Adrenal gland (tissue), 5 donors: ENCODE data around the gene PARD3B.

ENCODE experiments used
- POLR2A ChIP-seq, 2 donors: fragments of 450-650 bp; IDR thresholded peaks; one replicate each; pipeline ENCODE4 v1.6.1; 2017; ENCODE audit warnings: antibody characterized with exemption in 2 of 2, mild to moderate bottlenecking in 2 of 2, moderate library complexity in 1 of 2
- TF ChIP-seq, protein P1 (sequence below), 6 experiments: fragments of 450-650 bp in 4 of 6; fragments of 200-600 bp in 2 of 6; sonication (generic) in 1 of 6; IDR thresholded peaks; 1 replicate in 5 of 6; 2 replicates in 1 of 6; pipeline versions ENCODE4 v1.5.1 to v1.8.0; 2016 to 2021; ENCODE audit warnings: antibody characterized with exemption in 6 of 6, mild to moderate bottlenecking in 2 of 6, moderate library complexity in 1 of 6
- donor health status: DM: no; HTN: no; CAD: no.

DNA sequence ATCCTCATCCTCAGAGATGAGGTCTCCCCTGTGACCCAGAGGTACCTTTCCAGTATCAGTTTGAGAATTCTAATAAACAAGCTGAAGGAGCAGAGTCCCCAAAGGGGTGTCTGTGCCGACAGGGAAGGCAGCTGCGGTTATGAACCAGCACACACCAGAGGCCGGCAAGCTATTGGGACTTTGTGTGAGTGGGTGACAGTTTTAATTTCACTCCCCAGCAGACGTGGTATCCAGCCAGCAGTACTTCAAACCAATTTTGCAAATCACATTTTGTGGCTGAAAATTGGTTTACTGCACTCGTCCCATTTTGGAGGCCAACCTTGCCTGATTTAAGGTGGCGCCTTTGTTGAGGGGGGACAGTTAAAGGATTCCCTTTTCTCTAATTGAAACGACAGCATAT lies 1034.1 kb downstream of the PARD3B start:
- TF ChIP-seq, protein P1, sequence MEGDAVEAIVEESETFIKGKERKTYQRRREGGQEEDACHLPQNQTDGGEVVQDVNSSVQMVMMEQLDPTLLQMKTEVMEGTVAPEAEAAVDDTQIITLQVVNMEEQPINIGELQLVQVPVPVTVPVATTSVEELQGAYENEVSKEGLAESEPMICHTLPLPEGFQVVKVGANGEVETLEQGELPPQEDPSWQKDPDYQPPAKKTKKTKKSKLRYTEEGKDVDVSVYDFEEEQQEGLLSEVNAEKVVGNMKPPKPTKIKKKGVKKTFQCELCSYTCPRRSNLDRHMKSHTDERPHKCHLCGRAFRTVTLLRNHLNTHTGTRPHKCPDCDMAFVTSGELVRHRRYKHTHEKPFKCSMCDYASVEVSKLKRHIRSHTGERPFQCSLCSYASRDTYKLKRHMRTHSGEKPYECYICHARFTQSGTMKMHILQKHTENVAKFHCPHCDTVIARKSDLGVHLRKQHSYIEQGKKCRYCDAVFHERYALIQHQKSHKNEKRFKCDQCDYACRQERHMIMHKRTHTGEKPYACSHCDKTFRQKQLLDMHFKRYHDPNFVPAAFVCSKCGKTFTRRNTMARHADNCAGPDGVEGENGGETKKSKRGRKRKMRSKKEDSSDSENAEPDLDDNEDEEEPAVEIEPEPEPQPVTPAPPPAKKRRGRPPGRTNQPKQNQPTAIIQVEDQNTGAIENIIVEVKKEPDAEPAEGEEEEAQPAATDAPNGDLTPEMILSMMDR (IDR thresholded peaks at IDR 0.05) = no peak
- no peak for TF ChIP-seq POLR2A (IDR thresholded peaks at IDR 0.05)
